HepG2 (cell line): ENCODE data around the gene CST4. TPM values are rescaled to one million over a fixed set of nuclear protein-coding genes. Genes with fewer than 3 reads are reported as not detected.
"Not testable (repeated sequence)": the region's sequence is repeated elsewhere in the genome, so short reads cannot be mapped to it uniquely, and the experiment has no call there.

Experiments used
- ATAC-seq: fragments of 200-7000 bp; cut with Tn5 transposase; 3 replicates; pipeline ENCODE4 v1.9.1; 2020; ENCODE audit warnings: mild to moderate bottlenecking, moderate library complexity
- BruUV-seq: library from RNA; stranded (reverse); fragments of 400-500 nt; replicated peaks from 2 replicates; lab custom pipeline; 2021; lab: Mats Ljungman, UMichigan
- CTCF ChIA-PET: fragments of 300-600 bp; formaldehyde crosslinking; extraction: SDS; loops from one replicate; lab custom pipeline; 2021; ENCODE audit warnings: low total read pairs, inconsistent platforms, low intra/inter-chr PET ratio; lab: Yijun Ruan, JAX
- POLR2A ChIA-PET: fragments of 350-600 bp; sonication (Branson Sonifier 250); formaldehyde crosslinking; loops from one replicate; lab custom pipeline; 2020; ENCODE audit warnings: antibody characterized with exemption, inconsistent platforms; lab: Yijun Ruan, JAX
- DNase-seq: peaks from one replicate; pipeline ENCODE4 v3.0.0-alpha.2; 2015; ENCODE audit warnings: low spot score
- FAIRE-seq: peaks from 3 replicates; lab custom pipeline; 2011; peaks lifted over from hg19 to GRCh38; lab: Jason Lieb, UNC
- H2AFZ ChIP-seq: one replicate; pipeline ENCODE4 v1.6.1; 2011; ENCODE audit warnings: low read length, inconsistent platforms
- H3K27ac ChIP-seq: fragments of 300-600 bp; 3 replicates; pipeline ENCODE4 v1.8.0; 2011; ENCODE audit warnings: mixed run types, mild to moderate bottlenecking, mixed read lengths, low read length, inconsistent platforms; ENCODE audit not compliant: insufficient read depth; ENCODE audit errors: extremely low read length
- H3K27me3 ChIP-seq, 2 experiments: fragments of 200-600 bp in 1 of 2; 2 replicates in 1 of 2; 3 replicates in 1 of 2; pipeline versions ENCODE4 v1.6.0 to v1.8.0; 2011; ENCODE audit warnings: low read length in 2 of 2, mild to moderate bottlenecking in 2 of 2, moderate library complexity in 2 of 2, inconsistent platforms in 1 of 2; ENCODE audit not compliant: insufficient read depth in 2 of 2, control insufficient read depth in 1 of 2
- H3K36me3 ChIP-seq, 2 experiments: fragments of 200-600 bp in 1 of 2; replicated peaks in 1 of 2; 2 replicates in 1 of 2; 3 replicates in 1 of 2; pipeline versions ENCODE4 v1.5.1 to v1.8.0; 2011; ENCODE audit warnings: low read length in 2 of 2, inconsistent platforms in 1 of 2; ENCODE audit not compliant: insufficient read depth in 2 of 2, control insufficient read depth in 1 of 2
- H3K4me1 ChIP-seq: 2 replicates; pipeline ENCODE4 v1.5.1; 2012; ENCODE audit warnings: low read length, inconsistent platforms; ENCODE audit not compliant: insufficient read depth
- H3K4me2 ChIP-seq: 2 replicates; pipeline ENCODE4 v1.6.0; 2011; ENCODE audit warnings: low read depth, low read length, inconsistent platforms
- H3K4me3 ChIP-seq, 3 experiments: fragments of 200-600 bp in 1 of 3; sonication (generic), shearing (Covaris generic) in 1 of 3; replicated peaks in 1 of 3; 2 replicates each; pipeline ENCODE4 v1.5.1; 2011 to 2016; ENCODE audit warnings: low read length in 3 of 3, inconsistent platforms in 2 of 3, low read depth in 2 of 3, mild to moderate bottlenecking in 2 of 3, control low read depth in 1 of 3, mixed read lengths in 1 of 3; ENCODE audit not compliant: insufficient read depth in 1 of 3
- H3K79me2 ChIP-seq: one replicate; pipeline ENCODE4 v1.6.1; 2011; ENCODE audit warnings: low read length, inconsistent platforms; ENCODE audit not compliant: insufficient read depth
- H3K9ac ChIP-seq: 2 replicates; pipeline ENCODE4 v1.6.0; 2011; ENCODE audit warnings: mild to moderate bottlenecking, low read depth, low read length, inconsistent platforms; ENCODE audit not compliant: insufficient read depth
- H3K9me3 ChIP-seq: 2 replicates; pipeline ENCODE4 v1.5.1; 2012; ENCODE audit warnings: mild to moderate bottlenecking, low read length
- H4K20me1 ChIP-seq: 2 replicates; pipeline ENCODE4 v1.6.0; 2011; ENCODE audit warnings: inconsistent platforms, mild to moderate bottlenecking, low read length, moderate library complexity; ENCODE audit not compliant: insufficient read depth
- ATF5 ChIP-seq: sonication (generic); formaldehyde crosslinking; IDR thresholded peaks from 2 replicates; pipeline ENCODE4 v1.4.0; 2020; ENCODE audit warnings: mild to moderate bottlenecking, low read depth, missing genetic modification reagents
- CCDC6 ChIP-seq: sonication (generic); formaldehyde crosslinking; IDR thresholded peaks from 2 replicates; pipeline ENCODE4 v1.8.1; 2022; ENCODE audit warnings: mild to moderate bottlenecking, missing genetic modification reagents, moderate library complexity
- EEA1 ChIP-seq: sonication (generic); formaldehyde crosslinking; IDR thresholded peaks from 2 replicates; pipeline ENCODE4 v1.5.1; 2020; ENCODE audit warnings: mild to moderate bottlenecking, missing genetic modification reagents, borderline replicate concordance
- PAX8 ChIP-seq: sonication (generic); formaldehyde crosslinking; IDR thresholded peaks from 2 replicates; pipeline ENCODE4 v1.8.0; 2022; ENCODE audit warnings: mild to moderate bottlenecking, missing genetic modification reagents, borderline replicate concordance
- PHF5A ChIP-seq: IDR thresholded peaks from one replicate; pipeline ENCODE4 v1.6.1; 2018; ENCODE audit warnings: low read depth, missing genetic modification reagents; ENCODE audit not compliant: unreplicated experiment
- SSRP1 ChIP-seq: IDR thresholded peaks from 2 replicates; pipeline ENCODE4 v1.6.1; 2016; ENCODE audit warnings: control low read depth
- TCF7 ChIP-seq: sonication (generic); IDR thresholded peaks from 2 replicates; pipeline ENCODE4 v1.6.1; 2016; ENCODE audit warnings: antibody characterized with exemption, low read depth
- ZBTB43 ChIP-seq: sonication (generic); formaldehyde crosslinking; conservative IDR thresholded peaks from 2 replicates; pipeline ENCODE4 v1.4.0; 2020; ENCODE audit warnings: missing genetic modification reagents
- ZNF101 ChIP-seq: sonication (generic); formaldehyde crosslinking; IDR thresholded peaks from 2 replicates; pipeline ENCODE4 v1.4.0; 2020; ENCODE audit warnings: mild to moderate bottlenecking, low read depth, missing genetic modification reagents, borderline replicate concordance
- ZNF281 ChIP-seq: sonication (generic); formaldehyde crosslinking; IDR thresholded peaks from 2 replicates; pipeline ENCODE4 v1.4.0; 2020; ENCODE audit warnings: missing genetic modification reagents, borderline replicate concordance
- ZNF296 ChIP-seq: sonication (generic); formaldehyde crosslinking; conservative IDR thresholded peaks from 2 replicates; pipeline ENCODE4 v1.5.0; 2020; ENCODE audit warnings: mild to moderate bottlenecking, missing genetic modification reagents
- ZNF34 ChIP-seq: sonication (generic); formaldehyde crosslinking; IDR thresholded peaks from 2 replicates; pipeline ENCODE4 v1.4.0; 2020; ENCODE audit warnings: mild to moderate bottlenecking, missing genetic modification reagents, borderline replicate concordance
- ZNF441 ChIP-seq: sonication (generic); formaldehyde crosslinking; IDR thresholded peaks from 2 replicates; pipeline ENCODE4 v1.7.0; 2021; ENCODE audit warnings: missing genetic modification reagents, borderline replicate concordance
- ZNF619 ChIP-seq: sonication (generic); formaldehyde crosslinking; IDR thresholded peaks from 2 replicates; pipeline ENCODE4 v1.4.0; 2020; ENCODE audit warnings: mild to moderate bottlenecking, missing genetic modification reagents
- ZNF7 ChIP-seq: IDR thresholded peaks from 2 replicates; pipeline ENCODE4 v1.6.1; 2016; ENCODE audit warnings: missing biosample characterization, missing genetic modification reagents
- ZSCAN21 ChIP-seq: sonication (generic); formaldehyde crosslinking; IDR thresholded peaks from 2 replicates; pipeline ENCODE4 v1.8.0; 2022; ENCODE audit warnings: mild to moderate bottlenecking, missing genetic modification reagents, moderate library complexity, borderline replicate concordance
- WGBS: methylation state at CpG from one replicate; pipeline ENCODE4 v1.1.6; 2017; ENCODE audit warnings: low lambda C conversion rate; 5-methylcytosine and 5-hydroxymethylcytosine counted together
- in situ Hi-C: cut with HindIII; loops from 2 replicates; pipeline ENCODE4 v1.10.0; 2017; ENCODE audit warnings: low pct_unique_long_range_greater_than_20kb; ENCODE audit not compliant: extremely low pct_ligation_motif_present
- intact Hi-C: fragments of 100-400 bp; cut with micrococcal nuclease; formaldehyde crosslinking; loops from one replicate; pipeline ENCODE4 v1.10.0; 2022; ENCODE audit not compliant: unreplicated experiment
- polyA plus RNA-seq, 8 experiments: library from polyadenylated mRNA; depleted of rRNA in 3 of 8; stranded (reverse) in 7 of 8; unstranded in 1 of 8; fragments of >200 nt; fragmentation: Illumina TruSeq in 4 of 8; extraction: Trizol in 4 of 8; gene quantifications; 2 replicates each; pipeline versions ENCODE4 v1.2.1 to v1.2.3, GENCODE V29; 2011 to 2016; ENCODE audit warnings: low read depth in 4 of 8, missing spikeins in 1 of 8, mixed read lengths in 1 of 8; ENCODE audit not compliant: insufficient read depth in 1 of 8
- total RNA-seq, 5 experiments: library from RNA; depleted of rRNA; stranded (reverse); fragments of >200 nt; fragmentation: Illumina TruSeq; extraction: Trizol; gene quantifications; 2 replicates each; pipeline ENCODE4 v1.2.3, GENCODE V29; 2016; ENCODE audit warnings: low read depth in 1 of 5

CST4 gene
- total and polyA plus RNA-seq, 2 of the 13 experiments (the other 11 are each of a cell fraction or from before 2014, with no cell fraction given): not detected

- TF ChIP-seq ZNF281 (CRISPR knock-in tag) (peak; percentile 4; the same call in 1 of the 2 replicates), ZBTB43 (CRISPR knock-in tag) (no peak), ZNF441 (CRISPR knock-in tag) (0 out of 2 replicates have a peak, but pooled peaks have one; percentile 63)
These were observed 28.6 kb downstream of the CST4 start (continued) for GRCh38 chr20:23659989-23660837.

- peak overlapping the region; percentile 93 for H3K4me2 ChIP-seq
- H3K9me3 ChIP-seq, DNase-seq, FAIRE-seq, H3K79me2 ChIP-seq, H3K27me3 ChIP-seq, in situ Hi-C loops, intact Hi-C loops, H4K20me1 ChIP-seq, BruUV-seq, ATAC-seq, H3K36me3 ChIP-seq, CTCF ChIA-PET: not testable (repeated sequence)
- peaks cover 98% of the 10 kb centered on the region for H3K4me1 ChIP-seq
- H3K4me3 ChIP-seq: peak overlapping the region; percentile 44 to 65 (median 48); a peak in 4 of 6 replicates
- WGBS: 47% methylated on average over 2 of the region's 2 CpGs
- H2AFZ ChIP-seq: peak overlapping the region; percentile 21
- H3K9ac ChIP-seq: peak overlapping the region; percentile 72
- POLR2A ChIA-PET: interaction anchor here (1.1 to 9.9 kb wide), 7 partner anchors 10 to 310 kb away, joined by 4 to 543 read pairs (median 15); partner anchors contain the start of genes CST3 and NXT1
- peak overlapping the region; percentile 93 for H3K27ac ChIP-seq
- TF ChIP-seq EEA1 (CRISPR knock-in tag): 0 out of 2 replicates have a peak, but pooled peaks have one; percentile 5
- TF ChIP-seq ZNF34: 0 out of 2 replicates have a peak, but pooled peaks have one; percentile 19
- peak; percentile 5; the same call in 1 of the 2 replicates for TF ChIP-seq CCDC6 (CRISPR knock-in tag)
- peak; percentile 3; the same call in 1 of the 2 replicates for TF ChIP-seq ZNF619 (CRISPR knock-in tag)
- TF ChIP-seq PHF5A (CRISPR knock-in tag): peak; percentile 18
- TF ChIP-seq PAX8 (CRISPR knock-in tag): 0 out of 2 replicates have a peak, but pooled peaks have one; percentile 25
- peak; percentile 71 for TF ChIP-seq ZNF7
- TF ChIP-seq SSRP1 (CRISPR knock-in tag): 0 out of 2 replicates have a peak, but pooled peaks have one; percentile 32
- TF ChIP-seq TCF7: peak; percentile 25; the same call in 1 of the 2 replicates
- TF ChIP-seq ZNF296: 0 out of 2 replicates have a peak, but pooled peaks have one; percentile 1
- 0 out of 2 replicates have a peak, but pooled peaks have one; percentile 3 for TF ChIP-seq ZSCAN21 (CRISPR knock-in tag)
- TF ChIP-seq ZNF101 (CRISPR knock-in tag): 0 out of 2 replicates have a peak, but pooled peaks have one; percentile 29
- TF ChIP-seq ATF5: 0 out of 2 replicates have a peak, but pooled peaks have one; percentile 8
These were observed 29.2 kb downstream of the CST4 start for GRCh38 chr20:23659610-23659988.
